GM21576 (cell line): Measurements from ENCODE around the gene TMIGD2.
"Not testable (repeated sequence)": the region's sequence is repeated elsewhere in the genome, so short reads cannot be mapped to it uniquely, and the experiment has no call there.

ENCODE experiments used
- ATAC-seq: cut with Tn5 transposase; IDR thresholded peaks from one replicate; pipeline ENCODE4 v1.9.1; 2021; ENCODE audit warnings: mild to moderate bottlenecking, moderate library complexity; ENCODE audit not compliant: unreplicated experiment

TMIGD2 gene

DNA sequence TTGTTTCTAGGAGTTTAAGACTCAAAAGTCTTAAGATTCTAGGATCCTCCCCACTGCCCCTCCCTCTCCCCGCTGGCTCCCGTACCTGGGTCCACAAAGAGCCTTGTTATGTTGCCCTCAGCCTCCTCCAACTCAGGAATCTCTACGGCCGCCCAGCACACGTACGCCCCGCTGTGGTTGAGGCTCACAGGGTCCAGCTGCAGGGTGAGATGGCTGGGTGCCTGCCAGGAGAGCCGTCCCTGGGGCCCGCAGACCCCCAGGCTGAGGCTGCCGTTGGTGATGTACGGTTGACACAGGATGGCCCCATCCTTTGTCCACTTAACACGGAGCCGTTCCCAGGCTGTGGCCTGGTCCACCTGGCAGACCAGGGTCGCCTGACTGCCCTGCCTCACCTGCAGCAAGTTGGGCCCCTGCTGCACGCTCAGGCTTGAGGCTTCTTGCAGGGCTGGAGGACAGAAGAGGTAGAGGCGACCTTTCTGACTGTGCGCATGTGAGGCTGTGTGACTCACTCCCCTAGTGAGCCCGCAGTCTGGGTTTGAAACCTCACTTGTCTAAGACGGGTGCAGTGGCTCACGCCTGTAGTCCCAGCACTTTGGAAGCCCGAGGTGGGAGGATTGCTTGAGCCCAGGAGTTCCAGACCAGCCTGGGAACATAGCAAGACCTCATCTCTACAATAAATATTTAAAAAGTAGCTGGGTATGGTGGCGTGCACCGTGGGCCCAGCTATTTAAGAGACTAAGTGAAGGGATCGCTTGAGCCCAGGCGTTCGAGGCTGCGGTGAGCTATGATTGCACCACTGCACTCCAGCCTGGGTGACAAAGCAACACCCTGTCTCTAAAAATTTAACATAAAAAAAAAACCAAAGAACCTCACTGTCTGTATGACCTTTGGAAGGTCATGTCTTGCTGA, 4.0 kb downstream of the TMIGD2 start:
- no peak for ATAC-seq

DNA sequence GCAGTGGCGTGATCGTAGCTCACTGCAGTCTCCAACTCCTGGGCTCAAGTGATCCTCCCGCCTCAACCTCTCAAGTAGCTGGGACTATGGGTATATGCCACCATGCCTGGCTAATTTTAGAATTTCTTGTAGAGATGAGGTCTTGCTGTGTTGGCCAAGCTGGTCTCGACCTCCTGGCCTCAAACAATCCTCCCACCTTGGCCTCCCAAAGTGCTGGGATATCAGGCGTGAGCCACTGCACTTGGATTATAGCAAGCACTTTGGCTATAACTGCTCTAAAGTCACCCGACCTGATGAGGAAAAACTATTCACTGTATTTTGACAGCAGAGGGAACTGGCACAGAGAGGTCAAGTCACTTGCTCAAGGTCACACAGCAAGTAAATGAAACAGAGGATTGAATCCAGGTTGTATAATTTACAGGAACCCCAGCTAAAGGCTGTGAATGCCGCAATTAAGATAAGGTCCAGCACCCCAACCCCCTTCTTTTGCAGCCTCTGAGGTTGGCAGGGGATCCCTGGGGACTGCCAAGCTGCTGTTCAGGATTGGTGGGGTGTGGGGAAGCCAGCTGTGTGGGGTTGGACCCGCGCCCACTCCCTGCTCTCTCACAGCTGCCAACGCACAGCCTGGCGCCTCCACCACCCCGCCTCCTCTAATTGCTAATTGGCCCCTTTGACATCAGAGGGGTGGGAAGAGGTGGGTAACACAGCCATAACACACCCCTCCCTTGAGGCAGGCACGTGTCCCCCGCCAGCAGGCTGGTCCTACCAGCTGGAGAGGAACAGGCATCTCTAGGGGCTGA, 6.0 kb downstream of the TMIGD2 start:
- no peak for ATAC-seq

DNA sequence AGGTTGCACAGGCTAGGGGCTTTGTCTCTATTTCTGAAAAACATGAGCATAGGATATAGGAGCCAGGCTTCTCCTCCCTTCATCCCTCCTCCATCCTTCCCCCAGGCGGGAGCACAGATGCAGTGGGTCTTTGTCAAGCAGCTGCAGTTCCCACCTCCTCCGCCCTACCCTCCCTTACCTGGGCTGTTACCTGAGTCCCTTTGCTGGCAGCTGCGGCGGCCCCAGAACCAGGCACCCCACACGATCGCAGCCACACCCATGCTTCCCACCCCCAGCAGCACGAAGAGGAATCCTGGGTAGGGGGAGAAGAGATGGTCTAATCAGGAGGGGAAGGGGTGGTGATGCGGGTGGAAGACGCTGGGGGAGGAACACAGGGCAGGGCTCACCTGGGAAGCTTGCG, 7.8 kb downstream of the TMIGD2 start:
- ATAC-seq = no peak

DNA sequence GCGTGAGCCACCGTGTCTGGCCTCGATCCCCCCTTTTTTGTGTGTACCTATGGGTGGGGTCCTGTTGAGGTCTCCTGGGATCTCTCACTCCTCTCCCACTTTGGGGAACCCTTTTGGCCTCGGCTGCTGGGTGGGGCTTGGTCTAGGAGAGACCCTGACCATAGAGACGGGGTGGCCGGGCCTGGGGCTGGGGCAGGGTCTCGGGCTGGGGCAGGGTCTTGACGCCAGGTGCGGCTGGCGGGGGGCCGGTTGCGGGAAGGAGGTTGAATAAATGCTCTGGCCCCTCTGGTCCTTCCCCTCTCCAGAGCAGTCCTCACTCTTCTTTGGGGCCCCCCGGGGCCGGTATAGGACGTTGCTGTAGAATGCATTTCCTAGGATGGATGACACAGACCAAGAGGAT, 9.7 kb downstream of the TMIGD2 start:
- no peak for ATAC-seq

DNA sequence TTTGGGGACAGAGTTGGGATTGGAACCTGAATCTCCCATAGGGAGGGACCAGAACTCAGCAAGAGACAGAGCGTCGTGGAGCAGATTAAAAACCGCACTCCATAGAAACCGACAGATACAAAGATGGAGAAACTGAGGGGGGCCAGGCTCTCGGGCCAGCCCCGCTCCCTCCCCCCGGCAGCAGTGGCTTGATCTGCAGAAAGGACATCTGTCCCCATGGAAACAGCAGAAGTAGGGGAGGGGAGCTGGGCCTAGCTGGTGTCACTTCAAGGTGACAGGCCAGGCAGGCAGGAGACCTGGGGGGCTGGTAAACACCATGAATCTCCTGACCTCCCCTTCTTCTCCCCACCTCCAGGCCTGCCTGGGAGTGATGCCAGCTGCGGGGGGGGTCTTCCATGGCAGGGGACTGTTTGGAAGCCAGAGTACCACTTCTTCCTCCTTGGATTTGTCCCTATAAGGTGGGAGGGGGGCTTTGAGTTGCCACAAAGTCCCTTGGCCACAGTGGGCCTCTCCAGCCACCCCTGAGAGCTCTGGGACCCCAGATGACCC, 10.9 kb downstream of the TMIGD2 start:
- ATAC-seq = no peak

DNA sequence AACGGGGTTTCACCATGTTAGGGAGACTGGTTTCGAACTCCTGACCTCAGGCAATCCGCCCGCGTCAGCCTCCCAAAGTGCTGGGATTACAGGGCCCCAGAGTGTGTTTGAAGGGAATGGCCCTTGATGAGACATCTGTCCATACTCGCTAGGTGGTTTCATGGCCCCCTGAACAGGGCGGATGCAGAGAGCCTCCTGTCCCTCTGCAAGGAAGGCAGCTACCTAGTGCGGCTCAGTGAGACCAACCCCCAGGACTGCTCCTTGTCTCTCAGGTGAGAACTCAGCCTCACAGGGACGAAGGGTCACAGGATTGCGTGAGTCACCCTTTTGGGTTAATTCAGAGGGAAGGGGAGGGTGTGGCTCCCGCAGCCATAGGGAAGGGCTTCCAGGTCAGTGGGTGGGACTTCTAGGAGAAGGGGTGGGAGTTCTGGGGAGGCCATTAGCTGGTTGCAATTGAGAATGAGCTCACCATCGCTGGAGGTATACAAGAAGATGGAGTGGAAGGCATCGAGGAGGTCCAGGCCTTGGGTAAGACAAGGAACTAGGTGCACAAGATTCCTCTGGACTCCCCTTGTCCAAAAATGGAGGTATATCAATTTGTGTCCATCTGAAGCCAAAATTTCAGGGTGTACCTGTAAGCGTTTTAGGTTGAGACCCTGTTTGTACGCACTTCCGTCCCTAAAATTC, 14.0 kb downstream of the TMIGD2 start:
- no peak for ATAC-seq

DNA sequence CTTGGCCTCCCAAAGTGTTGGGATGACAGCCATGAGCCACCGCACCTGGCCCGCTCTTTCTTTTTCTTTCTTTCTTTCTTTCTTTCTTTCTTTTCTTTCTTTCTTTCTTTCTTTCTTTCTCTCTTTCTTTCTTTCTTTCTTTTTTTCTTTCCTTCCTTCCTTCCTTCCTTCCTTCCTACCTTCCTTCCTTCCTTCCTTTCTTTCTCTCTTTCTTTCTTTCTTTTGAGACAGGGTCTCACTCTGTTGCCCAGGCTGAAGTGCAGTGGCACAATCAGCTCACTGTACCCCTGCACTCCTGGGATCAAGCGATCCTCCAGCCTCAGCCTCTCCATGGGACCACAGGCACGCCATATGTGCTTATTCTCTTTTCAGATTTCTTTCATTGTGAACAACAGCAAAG, 16.0 kb downstream of the TMIGD2 start:
- not testable (repeated sequence) for ATAC-seq

DNA sequence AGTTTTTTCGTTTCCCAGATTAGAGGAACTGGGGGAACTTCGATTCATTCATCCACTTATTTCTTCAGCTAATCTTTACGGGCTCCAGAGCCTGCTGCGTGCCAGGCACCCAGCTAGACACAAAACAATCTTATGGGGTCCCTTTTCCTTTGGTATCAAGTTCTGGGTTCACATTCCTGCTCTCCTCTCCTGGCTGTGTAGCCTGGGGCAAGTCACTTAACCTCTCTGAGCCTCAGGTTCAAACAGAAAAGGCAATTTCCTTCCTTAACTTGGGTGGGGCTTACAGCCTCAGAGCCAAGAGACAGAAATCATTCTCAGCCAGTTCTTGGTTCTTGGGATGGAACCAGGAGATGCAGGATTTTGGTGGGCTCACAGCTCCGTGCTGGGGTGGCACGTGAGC, 17.2 kb downstream of the TMIGD2 start:
- ATAC-seq = no peak

DNA sequence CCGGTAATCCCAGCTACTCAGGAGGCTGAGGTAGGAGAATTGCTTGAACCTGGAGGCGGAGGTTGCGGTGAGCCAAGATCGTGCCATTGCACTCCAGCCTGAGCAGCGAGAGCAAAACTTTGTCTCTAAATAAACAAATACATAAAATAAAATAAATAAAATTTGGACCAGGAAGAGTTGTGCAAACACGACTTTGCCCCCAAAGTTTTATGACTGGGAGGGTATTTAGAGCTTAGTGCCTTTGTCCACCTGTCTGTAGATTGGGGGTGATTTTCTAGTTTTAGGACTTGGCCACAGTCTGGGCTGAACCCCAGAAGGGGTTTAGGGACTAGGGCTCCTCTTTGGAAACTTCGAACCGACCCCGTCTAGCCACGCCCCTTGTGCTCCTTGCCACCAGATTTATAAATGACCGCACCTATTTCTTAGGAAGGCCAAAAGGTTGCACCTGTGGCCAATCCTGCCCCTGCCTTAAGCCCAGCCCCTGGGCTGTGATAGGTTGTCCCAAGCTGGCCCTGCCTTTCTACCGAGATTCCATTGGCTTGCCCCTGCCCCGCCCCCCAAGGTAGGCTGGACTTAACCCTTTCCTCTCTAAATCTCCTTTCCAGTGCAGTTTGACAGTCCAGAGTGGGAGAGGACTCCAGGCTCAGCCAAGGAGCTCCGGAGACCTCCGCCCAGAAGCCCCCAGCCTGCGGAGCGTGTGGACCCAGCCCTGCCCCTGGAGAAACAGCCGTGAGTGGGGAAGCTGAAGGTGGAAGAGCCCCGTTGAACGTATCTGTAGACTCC, 17.8 kb downstream of the TMIGD2 start:
- no peak for ATAC-seq

DNA sequence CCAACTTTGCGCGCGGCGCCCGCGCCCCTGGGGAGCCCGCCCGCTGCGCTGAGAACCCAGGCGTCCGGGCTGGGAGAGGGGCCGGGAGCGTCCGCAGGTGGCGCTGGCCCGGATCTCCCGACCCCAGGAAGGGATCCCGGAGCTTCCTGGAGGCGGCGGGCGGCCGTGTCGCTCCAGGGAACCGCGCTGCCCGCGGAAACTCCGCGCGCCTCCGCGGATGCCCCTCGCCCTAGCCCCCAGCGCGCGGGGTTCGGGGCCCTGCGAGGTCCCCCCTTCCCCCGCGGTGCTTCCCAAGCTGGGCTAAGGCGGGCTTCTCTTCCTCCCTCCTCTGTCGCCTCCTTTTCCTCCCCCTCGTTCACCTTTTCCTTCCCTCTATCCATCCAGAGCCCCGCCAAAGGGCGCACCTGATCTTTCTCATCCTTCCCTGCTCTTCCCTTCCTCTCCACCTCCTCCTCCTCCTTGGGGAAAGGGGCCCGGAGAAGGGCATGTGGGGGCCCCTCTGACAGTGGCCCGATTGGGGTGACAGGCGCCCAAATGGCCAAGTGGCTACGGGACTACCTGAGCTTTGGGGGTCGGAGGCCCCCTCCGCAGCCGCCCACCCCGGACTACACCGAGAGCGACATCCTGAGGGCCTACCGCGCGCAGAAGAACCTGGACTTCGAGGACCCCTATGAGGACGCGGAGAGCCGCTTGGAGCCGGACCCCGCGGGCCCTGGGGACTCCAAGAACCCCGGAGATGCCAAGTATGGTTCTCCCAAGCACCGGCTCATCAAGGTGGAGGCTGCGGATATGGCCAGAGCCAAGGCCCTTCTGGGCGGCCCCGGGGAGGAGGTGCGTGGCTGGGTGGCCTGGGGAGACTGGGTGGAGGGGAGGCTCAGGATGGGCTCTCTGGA, 22.4 kb downstream of the TMIGD2 start:
- no peak for ATAC-seq

DNA sequence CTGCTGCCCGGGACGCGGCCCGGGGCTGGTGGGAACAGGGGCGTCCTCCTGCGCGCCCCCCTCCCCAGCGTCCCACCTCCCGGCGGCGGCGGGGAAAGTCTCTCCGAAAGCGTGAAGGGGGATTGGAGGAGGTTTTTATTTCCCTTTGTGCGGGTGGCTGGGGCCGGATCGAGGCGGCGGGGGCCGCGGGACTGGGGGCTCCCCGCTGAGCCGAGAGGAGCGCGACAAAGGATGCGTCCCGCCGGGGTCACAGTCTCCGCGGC, 23.0 kb downstream of the TMIGD2 start:
- ATAC-seq = no peak

DNA sequence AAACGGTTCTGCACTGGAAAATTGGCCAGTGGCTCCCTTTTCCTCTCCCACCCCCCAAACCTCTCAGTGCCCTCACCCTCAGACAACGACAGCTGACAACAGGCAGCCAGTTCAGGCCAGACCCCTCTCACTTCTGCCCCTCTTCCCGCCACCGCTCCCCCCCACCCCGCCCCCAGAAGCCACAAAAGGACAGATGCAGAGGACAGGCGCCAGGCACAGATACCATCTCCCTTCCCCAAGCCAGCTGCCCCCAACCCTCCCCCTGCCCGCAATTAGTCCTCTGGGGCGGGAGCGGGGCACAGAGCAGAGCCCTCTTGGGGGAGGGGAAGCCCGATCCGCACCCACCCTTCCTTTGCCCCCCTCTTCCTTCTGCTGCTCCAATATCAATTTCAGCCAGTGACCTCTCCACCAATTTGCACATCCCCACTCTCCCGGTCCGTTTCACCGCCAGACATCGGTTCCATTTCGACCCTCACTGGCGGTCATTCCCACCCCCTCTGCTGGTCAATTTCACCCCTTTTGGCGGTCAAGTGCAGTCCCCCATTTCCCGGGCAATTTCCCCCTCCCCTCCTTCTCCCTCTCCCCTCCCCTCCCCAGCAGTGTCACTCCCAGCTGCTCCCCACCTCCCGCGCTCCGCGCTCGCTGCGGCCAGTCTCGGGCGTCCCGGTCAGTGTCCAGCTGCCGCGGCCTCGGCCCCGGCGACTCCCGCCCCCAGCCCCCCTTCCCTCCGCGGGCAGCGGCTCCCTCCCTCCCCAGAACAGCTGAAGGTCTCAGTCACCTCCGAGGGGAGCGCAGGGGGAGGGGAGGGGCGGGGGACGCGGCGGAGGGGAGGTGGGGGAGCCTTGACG, 23.5 kb downstream of the TMIGD2 start, which contains the start of gene SHD:
Gene SHD, plus strand, starts transcription at position 848 of the 848 bp plus-strand sequence. CDS start 798 bp downstream, outside the sequence.
- ATAC-seq = no peak

DNA sequence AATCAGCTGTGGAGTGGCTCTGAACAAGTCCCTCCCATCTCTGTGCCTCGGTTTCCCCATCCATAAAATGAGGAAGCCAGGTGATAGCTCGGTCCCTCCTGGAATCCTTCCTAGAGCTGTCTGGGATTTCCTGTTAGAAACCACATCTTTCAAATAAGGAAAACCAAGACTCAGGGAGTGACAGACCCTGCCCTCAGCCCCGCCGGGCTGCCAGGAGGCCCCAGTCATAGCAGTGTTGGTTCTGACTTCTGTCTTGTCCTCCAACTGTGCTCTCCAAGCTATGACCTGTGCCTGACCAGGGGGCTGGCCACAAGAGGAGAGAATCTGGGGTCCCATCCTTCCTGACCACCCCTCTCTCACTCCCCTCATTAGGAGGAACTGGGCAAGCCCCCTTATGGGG, 24.2 kb downstream of the TMIGD2 start:
- no peak for ATAC-seq

DNA sequence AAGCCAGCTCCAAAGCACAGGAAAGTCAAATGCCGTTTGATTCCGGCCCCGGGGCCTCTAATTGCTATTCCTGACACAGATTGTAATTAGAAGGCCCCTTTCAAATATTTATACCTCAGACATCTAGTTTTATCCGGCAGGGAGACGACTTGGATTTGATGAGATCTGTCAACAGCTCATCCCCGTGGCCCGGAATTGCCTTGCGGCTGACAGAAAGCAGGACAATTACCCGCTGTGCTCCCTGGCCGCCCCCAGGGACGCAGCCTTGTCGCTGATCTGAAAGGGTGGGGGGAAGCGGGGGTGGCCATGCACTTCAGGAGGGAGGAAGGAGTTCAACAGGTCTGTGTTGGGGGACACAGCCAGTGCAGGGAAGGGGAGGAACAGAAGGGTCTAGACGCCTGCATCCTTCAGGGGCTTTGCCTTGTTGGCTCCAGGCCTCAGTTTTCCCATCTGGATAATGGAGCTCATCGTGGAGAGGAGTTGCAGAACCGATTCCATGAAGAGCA, 24.9 kb downstream of the TMIGD2 start:
- ATAC-seq = no peak

DNA sequence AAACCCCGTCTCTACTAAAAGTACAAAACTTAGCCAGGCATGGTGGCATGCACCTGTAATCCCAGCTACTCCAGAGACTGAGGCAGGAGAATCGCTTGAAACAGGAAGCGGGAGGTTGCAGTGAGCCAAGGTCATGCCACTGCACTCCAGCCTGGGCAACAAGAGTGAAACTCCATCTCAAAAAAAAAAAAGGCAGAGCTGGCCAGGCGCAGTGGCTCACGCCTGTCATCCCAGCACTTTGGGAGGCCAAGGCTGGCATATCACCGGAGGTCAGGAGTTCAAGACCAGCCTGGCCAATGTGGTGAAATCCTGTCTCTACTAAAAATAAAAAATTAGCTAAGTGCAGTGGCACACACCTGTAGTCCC, 27.9 kb downstream of the TMIGD2 start:
- not testable (repeated sequence) for ATAC-seq

DNA sequence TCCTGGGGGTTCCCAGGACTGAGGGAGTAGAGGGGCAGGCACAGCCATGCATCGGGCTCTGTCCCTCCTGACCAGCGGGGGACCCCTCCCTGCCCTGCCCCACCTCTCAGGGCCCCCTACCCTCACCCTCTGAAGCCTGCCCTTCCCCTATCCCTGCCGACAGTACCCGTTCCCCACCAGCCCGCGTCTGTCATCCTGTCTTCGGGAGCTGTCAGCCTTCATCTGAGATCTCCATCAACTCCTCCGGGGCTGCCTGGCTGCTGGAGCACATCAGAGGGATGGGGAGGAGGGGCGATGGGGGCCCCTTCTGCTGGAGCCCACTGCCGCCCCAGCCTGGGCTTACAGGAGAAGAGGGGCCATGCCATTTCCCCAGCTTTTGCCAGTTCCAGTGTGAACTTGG, 29.3 kb downstream of the TMIGD2 start:
- no peak for ATAC-seq

DNA sequence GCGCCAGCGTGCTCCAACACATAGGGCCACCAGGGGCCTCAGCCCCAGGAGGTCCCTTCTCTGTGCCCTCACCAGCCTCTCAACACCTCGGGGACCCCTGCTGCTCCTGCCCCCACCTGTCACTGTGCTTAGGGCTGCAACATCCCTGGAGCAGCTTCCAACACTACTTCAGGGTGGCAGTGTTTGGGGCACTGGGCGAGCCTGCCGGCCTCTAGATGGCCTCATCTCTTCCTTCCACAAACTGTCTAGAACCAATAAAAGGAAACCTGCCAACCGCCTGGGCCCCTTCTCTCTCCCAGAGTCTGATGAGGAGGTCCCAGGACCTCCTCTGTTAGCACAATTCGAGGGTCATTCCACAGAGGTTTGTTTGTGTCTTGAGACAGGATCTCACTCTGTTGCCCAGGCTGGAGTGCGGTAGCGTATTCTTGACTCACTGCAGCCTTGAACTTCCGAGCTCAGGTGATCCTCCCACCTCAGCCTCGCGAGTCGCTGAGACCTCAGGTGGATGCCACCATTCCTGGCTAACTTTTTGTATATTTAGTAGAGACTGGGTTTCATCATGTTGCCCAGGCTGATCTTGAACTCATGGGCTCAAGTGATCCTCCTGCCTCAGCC, 33.3 kb downstream of the TMIGD2 start:
- ATAC-seq = no peak
